Measurements from ENCODE around the gene LEMD1. TPM values are rescaled to one million over a fixed set of nuclear protein-coding genes. Genes with fewer than 3 reads are reported as not detected.

LEMD1 gene
- total and polyA plus RNA-seq, 2 experiments from 2014 or later, result not detected

GRCh38 chr1:205456868-205457745 is 35.3 kb upstream of the LEMD1 start:
- Histone ChIP-seq H3K9me3 (ENCODE audit: low read depth) (no peaks in the 10 kb centered on the region), H3K27ac (no peak overlapping the region), H3K36me3 (no peaks in the 10 kb centered on the region), H3K27me3 (peaks cover 64% of the 10 kb centered on the region), H3K4me1 (ENCODE audit: low read depth) (peaks cover 7% of the 10 kb centered on the region), H3K4me3 (peak overlapping the region; percentile 17)
- no peak for TF ChIP-seq CTCF (IDR thresholded peaks at IDR 0.05; ENCODE audit: low read depth, low read length)
- peak in 1 of 2 donors; percentile 66 for DNase-seq (ENCODE audit: low read depth in 1 of 2, low spot score in 1 of 2)

GRCh38 chr1:205456383-205456867 is 34.6 kb upstream of the LEMD1 start:
- Histone ChIP-seq H3K9me3 (ENCODE audit: low read depth) (no peaks in the 10 kb centered on the region), H3K36me3 (no peaks in the 10 kb centered on the region), H3K27ac (no peak overlapping the region), H3K4me3 (peak overlapping the region; percentile 17), H3K4me1 (ENCODE audit: low read depth) (peaks cover 13% of the 10 kb centered on the region), H3K27me3 (peaks cover 62% of the 10 kb centered on the region)
- DNase-seq (ENCODE audit: low read depth in 1 of 2, low spot score in 1 of 2), result no peak
- no peak for TF ChIP-seq CTCF (IDR thresholded peaks at IDR 0.05; ENCODE audit: low read depth, low read length)

GRCh38 chr1:205455581-205456382 is 33.9 kb upstream of the LEMD1 start, which contains the start of gene BLACAT1:
BLACAT1 (minus strand) TSS chr1:205456045.
- peak within 1 kb of the TSS; percentile 17 for H3K4me3 ChIP-seq
- H3K27ac ChIP-seq, result no peak within 1 kb of the TSS
- peaks cover 62% of the 10 kb centered on the region for H3K27me3 ChIP-seq
- DNase-seq (ENCODE audit: low read depth in 1 of 2, low spot score in 1 of 2), result no peak
- TF ChIP-seq CTCF (IDR thresholded peaks at IDR 0.05; ENCODE audit: low read depth, low read length), result no peak
- H3K9me3 ChIP-seq (ENCODE audit: low read depth), result no peaks in the 10 kb centered on the region
- peaks cover 20% of the 10 kb centered on the region for H3K4me1 ChIP-seq (ENCODE audit: low read depth)
- no peaks in the 10 kb centered on the region for H3K36me3 ChIP-seq

GRCh38 chr1:205454903-205455335 is 33.1 kb upstream of the LEMD1 start:
- H3K4me1 ChIP-seq (ENCODE audit: low read depth), result peaks cover 27% of the 10 kb centered on the region
- peak in 1 of 2 donors; percentile 55 for DNase-seq (ENCODE audit: low read depth in 1 of 2, low spot score in 1 of 2)
- H3K4me3 ChIP-seq, result no peak overlapping the region
- H3K27me3 ChIP-seq, result peaks cover 58% of the 10 kb centered on the region
- no peak for TF ChIP-seq CTCF (IDR thresholded peaks at IDR 0.05; ENCODE audit: low read depth, low read length)
- H3K9me3 ChIP-seq (ENCODE audit: low read depth), result no peaks in the 10 kb centered on the region
- H3K27ac ChIP-seq, result no peak overlapping the region
- H3K36me3 ChIP-seq, result no peaks in the 10 kb centered on the region

- Histone ChIP-seq H3K4me1 (ENCODE audit: low read depth) (peaks cover 38% of the 10 kb centered on the region), H3K9me3 (ENCODE audit: low read depth) (no peaks in the 10 kb centered on the region), H3K27me3 (peaks cover 54% of the 10 kb centered on the region), H3K36me3 (no peaks in the 10 kb centered on the region), H3K4me3 (no peak overlapping the region), H3K27ac (no peak overlapping the region)
- DNase-seq (ENCODE audit: low read depth in 1 of 2, low spot score in 1 of 2), result peak in 1 of 2 donors; percentile 42
- no peak for TF ChIP-seq CTCF (IDR thresholded peaks at IDR 0.05; ENCODE audit: low read depth, low read length)
Observed at GRCh38 chr1:205453466-205453865, 31.6 kb upstream of the LEMD1 start.

Measured in cardiac muscle cell (in vitro differentiated cells and primary cell).